ENCODE results near the gene TRAM2. TPM values are rescaled to one million over a fixed set of nuclear protein-coding genes. Genes with fewer than 3 reads are reported as not detected.
"Not testable (repeated sequence)": the region's sequence is repeated elsewhere in the genome, so short reads cannot be mapped to it uniquely, and the experiment has no call there.

Gene TRAM2
- total RNA-seq, 1 donor from 2014 or later: 15.6 TPM

DNA sequence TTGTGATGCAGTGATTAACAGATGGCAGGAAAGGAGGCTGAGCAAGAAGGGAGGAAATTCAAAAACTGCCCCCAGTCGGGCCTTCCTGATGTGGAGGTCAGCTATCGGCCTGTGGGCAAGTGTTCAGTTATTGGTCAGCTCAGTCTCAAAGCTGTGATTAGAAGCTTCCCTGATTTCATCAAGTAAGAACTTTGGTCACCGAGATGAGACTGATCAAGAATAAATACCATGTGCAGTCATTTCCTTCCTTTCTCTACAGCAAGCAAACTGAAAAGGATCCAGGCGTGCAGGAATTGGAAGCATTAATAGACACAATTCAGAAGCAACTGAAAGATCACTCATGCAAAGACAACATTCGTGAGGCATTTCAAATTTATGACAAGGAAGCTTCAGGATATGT is 87.0 kb downstream of the TRAM2 start:
- no peaks in the 10 kb centered on the region for H3K27me3 ChIP-seq (ENCODE audit: control insufficient read depth, insufficient read depth, low read length)
- peaks cover 1% of the 10 kb centered on the region for H3K36me3 ChIP-seq (ENCODE audit: control insufficient read depth, insufficient read depth, low read length)
- TF ChIP-seq, protein P1, sequence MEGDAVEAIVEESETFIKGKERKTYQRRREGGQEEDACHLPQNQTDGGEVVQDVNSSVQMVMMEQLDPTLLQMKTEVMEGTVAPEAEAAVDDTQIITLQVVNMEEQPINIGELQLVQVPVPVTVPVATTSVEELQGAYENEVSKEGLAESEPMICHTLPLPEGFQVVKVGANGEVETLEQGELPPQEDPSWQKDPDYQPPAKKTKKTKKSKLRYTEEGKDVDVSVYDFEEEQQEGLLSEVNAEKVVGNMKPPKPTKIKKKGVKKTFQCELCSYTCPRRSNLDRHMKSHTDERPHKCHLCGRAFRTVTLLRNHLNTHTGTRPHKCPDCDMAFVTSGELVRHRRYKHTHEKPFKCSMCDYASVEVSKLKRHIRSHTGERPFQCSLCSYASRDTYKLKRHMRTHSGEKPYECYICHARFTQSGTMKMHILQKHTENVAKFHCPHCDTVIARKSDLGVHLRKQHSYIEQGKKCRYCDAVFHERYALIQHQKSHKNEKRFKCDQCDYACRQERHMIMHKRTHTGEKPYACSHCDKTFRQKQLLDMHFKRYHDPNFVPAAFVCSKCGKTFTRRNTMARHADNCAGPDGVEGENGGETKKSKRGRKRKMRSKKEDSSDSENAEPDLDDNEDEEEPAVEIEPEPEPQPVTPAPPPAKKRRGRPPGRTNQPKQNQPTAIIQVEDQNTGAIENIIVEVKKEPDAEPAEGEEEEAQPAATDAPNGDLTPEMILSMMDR (IDR thresholded peaks at IDR 0.05; ENCODE audit: insufficient read depth, low read length, poor library complexity, severe bottlenecking): no peak
- no peak overlapping the region for H3K4me3 ChIP-seq (ENCODE audit: low read depth, low read length)
- no peak for DNase-seq (ENCODE audit: low read depth)

- TF ChIP-seq, protein P1 (IDR thresholded peaks at IDR 0.05; ENCODE audit: insufficient read depth, low read length, poor library complexity, severe bottlenecking): no peak
- Histone ChIP-seq H3K27me3 (ENCODE audit: control insufficient read depth, insufficient read depth, low read length) (no peaks in the 10 kb centered on the region), H3K36me3 (ENCODE audit: control insufficient read depth, insufficient read depth, low read length) (peaks cover 1% of the 10 kb centered on the region), H3K4me3 (ENCODE audit: low read depth, low read length) (no peak overlapping the region)
- no peak for DNase-seq (ENCODE audit: low read depth)
Measured at GRCh38 chr6:52483671-52484003, 93.2 kb downstream of the TRAM2 start.

DNA sequence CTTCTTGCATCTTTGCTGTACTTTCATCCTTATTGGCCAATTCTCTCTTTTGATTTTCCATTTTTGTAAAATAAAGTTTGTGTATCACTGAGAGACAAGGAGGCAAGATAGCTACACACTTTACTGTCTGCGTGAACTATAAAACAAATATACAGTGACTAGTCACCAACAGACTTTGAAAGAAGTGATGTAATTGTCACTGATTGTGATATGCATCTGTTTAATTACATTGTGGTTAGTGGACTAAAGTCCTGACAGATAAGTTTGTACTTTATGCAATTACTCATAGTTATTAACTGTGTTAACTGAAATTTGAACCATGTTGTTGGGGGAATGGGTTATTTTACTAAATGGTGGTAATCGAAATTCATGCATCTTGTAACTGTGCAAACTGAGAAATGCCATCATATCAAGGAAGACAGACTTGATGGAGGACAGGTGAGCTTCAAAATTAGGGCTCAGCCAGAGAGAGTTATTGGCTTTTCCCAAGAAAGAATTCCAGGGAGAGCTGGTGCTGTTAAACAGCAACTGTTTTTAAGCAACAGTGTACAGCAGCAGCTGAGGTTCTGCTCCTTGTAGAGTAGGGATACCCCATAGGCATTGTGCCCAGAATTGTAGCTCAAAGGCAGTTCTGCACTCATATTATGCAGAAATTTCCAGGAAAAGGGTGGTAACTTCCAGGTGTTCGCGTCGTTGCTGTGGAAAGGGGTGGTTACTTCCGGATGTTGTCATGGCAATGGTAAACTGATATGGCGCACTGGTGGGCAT is 93.8 kb downstream of the TRAM2 start:
- TF ChIP-seq, protein P1 (IDR thresholded peaks at IDR 0.05; ENCODE audit: insufficient read depth, low read length, poor library complexity, severe bottlenecking): no peak
- H3K4me3 ChIP-seq (ENCODE audit: low read depth, low read length): no peak overlapping the region
- DNase-seq (ENCODE audit: low read depth): no peak

GRCh38 chr6:52475307-52475706 is 101.6 kb downstream of the TRAM2 start:
- DNase-seq (ENCODE audit: low read depth): no peak
- H3K27me3 ChIP-seq (ENCODE audit: control insufficient read depth, insufficient read depth, low read length): no peaks in the 10 kb centered on the region
- H3K4me3 ChIP-seq (ENCODE audit: low read depth, low read length): no peak overlapping the region
- TF ChIP-seq, protein P1 (IDR thresholded peaks at IDR 0.05; ENCODE audit: insufficient read depth, low read length, poor library complexity, severe bottlenecking): no peak
- H3K36me3 ChIP-seq (ENCODE audit: control insufficient read depth, insufficient read depth, low read length): no peaks in the 10 kb centered on the region

More for the DNA sequence above, 93.8 kb downstream of the TRAM2 start:
- H3K36me3 ChIP-seq (ENCODE audit: control insufficient read depth, insufficient read depth, low read length): peaks cover 1% of the 10 kb centered on the region
- no peaks in the 10 kb centered on the region for H3K27me3 ChIP-seq (ENCODE audit: control insufficient read depth, insufficient read depth, low read length)

DNA sequence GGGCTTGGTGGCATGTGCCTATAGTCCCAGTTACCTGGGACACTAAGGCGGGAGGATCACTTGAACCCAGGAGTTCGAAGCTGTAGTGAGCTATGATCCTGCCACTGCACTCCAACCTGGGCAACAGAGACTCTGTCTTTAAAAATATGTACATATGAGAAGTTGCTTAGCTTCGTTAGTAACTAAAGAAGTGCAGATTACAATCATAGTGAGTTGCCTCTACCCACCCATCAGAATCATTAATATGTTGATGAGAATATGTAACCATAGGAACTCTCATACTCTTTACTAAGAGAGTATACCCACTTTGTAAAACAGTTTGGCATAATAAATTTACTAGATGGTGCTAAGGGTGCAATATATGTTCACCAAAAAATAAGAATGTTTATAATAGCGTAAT is 102.7 kb downstream of the TRAM2 start:
- Histone ChIP-seq H3K27me3 (ENCODE audit: control insufficient read depth, insufficient read depth, low read length) (no peaks in the 10 kb centered on the region), H3K36me3 (ENCODE audit: control insufficient read depth, insufficient read depth, low read length) (no peaks in the 10 kb centered on the region), H3K4me3 (ENCODE audit: low read depth, low read length) (no peak overlapping the region)
- TF ChIP-seq, protein P1 (IDR thresholded peaks at IDR 0.05; ENCODE audit: insufficient read depth, low read length, poor library complexity, severe bottlenecking): no peak
- no peak for DNase-seq (ENCODE audit: low read depth)

DNA sequence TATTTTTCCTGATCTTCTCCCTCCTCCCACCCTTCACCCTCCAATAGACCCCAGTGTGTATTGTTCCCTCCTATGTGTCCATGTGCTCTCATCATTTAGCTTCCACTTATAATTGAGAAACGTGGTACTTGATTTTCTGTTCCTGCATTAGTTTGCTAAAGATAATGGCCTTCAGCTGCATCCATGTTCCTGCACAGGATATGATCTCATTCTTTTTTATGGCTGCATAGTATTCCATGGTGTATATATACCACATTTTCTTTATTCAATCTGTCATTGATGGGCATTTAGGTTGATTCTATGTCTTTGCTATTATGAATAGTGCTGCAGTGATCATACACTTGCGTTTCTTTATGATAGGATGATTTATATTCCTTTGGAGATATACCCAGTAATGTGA is 115.7 kb downstream of the TRAM2 start:
- DNase-seq (ENCODE audit: low read depth); H3K4me3 ChIP-seq (ENCODE audit: low read depth, low read length); H3K27me3 ChIP-seq (ENCODE audit: control insufficient read depth, insufficient read depth, low read length); H3K36me3 ChIP-seq (ENCODE audit: control insufficient read depth, insufficient read depth, low read length): not testable (repeated sequence)

Measured in kidney epithelial cell (primary cell).